NCI-H226 (cell line): Measurements from ENCODE around the gene NBEAL2.

Experiments used
- DNase-seq: peaks from one replicate; pipeline ENCODE4 v3.0.0-alpha.2; 2015

Gene NBEAL2

DNA sequence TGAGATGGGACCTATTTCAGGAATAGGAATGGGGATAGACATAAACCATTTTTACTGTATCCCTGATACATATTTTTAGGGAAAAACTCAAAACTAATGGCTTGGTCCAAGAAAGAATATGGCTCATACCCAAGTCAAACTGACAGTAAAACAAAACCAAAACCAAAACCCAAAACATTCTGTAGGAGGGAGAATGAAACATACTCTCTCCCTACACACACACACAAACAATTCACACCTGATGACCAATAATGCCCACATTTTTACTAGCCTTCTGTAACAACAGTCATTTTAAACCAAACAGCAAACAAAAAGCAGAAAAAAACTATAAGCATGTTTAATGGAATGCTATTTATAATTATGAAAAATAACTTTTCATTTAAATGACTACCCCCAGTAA, 74.9 kb downstream of the NBEAL2 start:
- no peak for DNase-seq

DNA sequence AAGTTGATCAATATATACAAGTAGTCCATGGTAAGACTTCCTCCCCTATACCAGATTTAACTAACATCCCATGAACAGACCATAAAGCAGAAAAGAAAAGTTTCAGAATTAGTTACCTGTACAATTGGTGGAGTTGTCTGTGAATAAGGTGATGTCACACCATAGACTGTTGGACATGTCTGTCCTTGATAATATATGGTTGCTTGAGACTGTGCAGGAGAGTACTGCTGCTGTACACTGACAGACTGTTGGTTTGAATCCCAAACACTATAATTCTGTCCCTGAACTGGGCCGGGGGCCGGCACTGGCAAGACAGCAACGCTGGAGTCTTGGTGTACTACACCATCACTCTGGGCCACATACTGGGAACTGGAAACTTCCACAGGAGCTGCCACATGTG, 77.2 kb downstream of the NBEAL2 start:
- DNase-seq: no peak

DNA sequence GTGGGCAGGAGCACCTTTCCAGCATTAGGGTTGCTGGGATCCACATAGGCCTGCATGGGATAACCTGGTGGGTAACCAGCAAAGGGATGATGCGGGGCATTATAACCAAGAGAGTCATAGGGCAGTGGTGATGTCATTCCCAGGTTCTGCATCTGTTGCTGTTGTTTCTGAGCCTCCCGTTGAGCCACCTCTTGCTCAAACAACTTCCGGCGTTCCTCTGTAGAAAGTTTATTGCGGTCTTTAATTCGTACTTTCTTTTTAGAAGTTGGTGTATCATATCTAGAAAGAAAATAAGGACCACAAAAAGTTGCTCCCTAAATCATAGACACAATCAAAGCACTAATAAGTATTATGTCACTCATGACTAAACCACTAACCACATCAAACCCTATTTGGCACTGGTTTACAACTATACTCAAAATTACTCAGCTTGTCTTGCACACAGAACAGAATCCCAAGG, 77.8 kb downstream of the NBEAL2 start:
- DNase-seq: no peak
